D341Med (cell line): ENCODE data around the gene ZIC5.

Experiments used
- DNase-seq: peaks from one replicate; pipeline ENCODE4 v3.0.0; 2012; ENCODE audit warnings: low spot score

Gene ZIC5

DNA sequence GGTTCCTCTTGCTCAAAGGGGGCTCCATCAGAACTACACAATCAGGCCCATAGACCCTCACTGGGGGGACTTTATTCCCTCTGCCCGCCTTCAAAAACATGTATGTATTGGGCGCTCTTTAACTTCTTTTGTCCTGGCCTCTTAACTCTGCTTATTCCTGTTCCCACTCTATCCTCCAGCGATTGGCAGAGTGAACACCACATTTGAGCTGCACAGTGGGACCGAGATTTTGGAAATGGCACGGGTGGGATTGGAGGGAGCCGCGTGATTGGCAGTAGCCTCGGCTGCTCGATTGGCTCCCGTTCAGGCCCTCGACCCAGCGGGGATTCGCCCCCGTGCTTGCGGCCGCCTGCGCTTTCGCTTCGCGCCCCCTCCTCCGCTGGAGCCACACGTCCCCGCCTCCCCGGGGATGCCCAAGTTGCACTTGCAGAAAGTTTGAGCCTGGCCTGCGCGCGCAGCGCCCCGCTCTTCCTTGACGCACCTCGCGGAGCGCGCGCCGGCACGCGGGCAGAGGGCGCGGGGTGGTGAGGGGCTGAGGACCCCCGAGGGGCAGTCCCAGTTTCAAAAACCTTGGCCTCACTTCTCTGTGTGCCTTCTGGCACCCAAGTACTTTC is at the start of gene ZIC5:
Gene ZIC5, minus strand, starts transcription at position 192 of the 614 bp plus-strand sequence. Its CDS starts 164 bp downstream, at position 28.
- no peak for DNase-seq

DNA sequence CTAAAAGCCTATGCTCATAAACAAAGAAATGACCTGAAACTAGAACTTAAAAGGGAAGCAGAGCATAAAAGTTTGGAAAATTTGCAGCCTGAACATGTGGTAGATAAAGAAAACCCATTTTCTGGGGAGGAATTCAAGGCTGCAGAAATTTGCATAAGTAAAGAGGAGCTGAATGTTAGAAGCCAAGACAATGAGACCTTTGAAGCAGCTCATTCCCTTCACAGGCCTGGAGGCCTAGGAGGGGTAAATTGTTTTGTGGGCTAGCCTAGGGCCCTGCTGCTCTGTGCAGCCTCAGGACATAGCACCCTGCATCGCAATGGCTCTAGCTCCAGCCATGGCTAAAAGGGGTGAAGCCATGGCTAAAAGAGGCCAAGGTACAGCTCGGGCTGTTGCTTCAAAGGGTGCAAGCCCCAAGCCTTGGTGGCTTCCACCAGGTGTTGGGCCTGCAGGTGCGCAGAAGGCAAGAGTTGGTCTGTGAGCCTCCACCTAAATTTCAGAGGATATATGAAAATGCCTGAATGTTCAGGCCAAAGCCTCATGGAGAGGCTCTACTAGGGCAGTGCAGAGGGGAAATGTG is 48.3 kb upstream of the ZIC5 start:
- DNase-seq: no peak

GRCh38 chr13:100014621-100015020 is 43.1 kb upstream of the ZIC5 start:
- no peak for DNase-seq

DNA sequence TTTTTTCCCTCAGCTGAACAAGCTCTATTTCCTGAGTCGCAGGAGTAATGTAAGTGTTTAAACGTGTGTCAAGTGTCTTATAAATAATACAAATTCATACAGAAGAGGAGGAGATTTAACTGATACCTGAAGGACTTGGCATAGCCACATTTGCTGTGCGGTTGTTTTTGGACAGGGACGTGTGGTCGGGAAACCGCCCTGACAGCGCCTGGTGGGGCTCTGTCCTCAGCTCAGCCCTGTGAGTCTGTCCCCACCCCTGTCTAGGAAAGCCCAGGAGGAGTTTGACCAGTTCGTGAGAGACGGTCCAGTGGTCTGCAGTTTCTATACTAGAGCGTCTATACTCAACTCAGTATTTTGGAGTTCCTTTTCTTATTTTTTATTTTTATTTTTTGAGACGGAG is 26.7 kb upstream of the ZIC5 start:
- DNase-seq: no peak

DNA sequence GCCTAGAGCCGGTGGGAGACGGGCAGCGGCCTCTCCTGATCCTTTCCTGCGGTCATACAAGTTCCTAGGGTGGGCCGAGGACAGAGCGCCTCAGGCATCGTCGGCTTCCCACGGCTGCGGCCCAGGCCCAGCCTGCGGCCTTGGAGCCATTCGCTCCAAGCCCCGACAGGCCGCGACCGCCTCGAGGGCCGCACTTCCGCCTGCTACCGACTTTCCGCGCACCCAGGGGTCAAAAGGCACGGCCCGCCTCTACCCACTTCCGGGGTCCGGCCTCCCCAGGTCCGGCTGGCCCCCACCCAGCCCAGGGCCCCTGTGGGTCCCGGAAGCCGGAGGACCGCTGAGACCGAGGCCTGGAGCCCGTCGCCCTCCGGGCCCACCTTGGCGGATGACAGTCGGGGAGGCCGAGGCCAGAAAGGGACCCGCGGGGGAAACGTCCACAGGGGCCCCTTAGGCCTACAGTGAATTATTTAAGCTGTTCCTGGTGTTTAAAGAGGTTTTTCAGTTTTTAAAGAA is 26.2 kb upstream of the ZIC5 start:
- DNase-seq: no peak

GRCh38 chr13:99996381-99996973 is 24.9 kb upstream of the ZIC5 start:
- no peak for DNase-seq

- DNase-seq: no peak
These were observed 24.2 kb upstream of the ZIC5 start for GRCh38 chr13:99995589-99996380.

GRCh38 chr13:99995104-99995588 is 23.6 kb upstream of the ZIC5 start:
- no peak for DNase-seq

GRCh38 chr13:99994638-99995020 is 23.1 kb upstream of the ZIC5 start:
- DNase-seq: no peak

- DNase-seq: no peak
These were observed 22.4 kb upstream of the ZIC5 start for GRCh38 chr13:99993660-99994637.

- DNase-seq: no peak
These were observed 21.4 kb upstream of the ZIC5 start for GRCh38 chr13:99992949-99993351.

- DNase-seq: no peak
These were observed 20.5 kb upstream of the ZIC5 start for GRCh38 chr13:99991828-99992775.

DNA sequence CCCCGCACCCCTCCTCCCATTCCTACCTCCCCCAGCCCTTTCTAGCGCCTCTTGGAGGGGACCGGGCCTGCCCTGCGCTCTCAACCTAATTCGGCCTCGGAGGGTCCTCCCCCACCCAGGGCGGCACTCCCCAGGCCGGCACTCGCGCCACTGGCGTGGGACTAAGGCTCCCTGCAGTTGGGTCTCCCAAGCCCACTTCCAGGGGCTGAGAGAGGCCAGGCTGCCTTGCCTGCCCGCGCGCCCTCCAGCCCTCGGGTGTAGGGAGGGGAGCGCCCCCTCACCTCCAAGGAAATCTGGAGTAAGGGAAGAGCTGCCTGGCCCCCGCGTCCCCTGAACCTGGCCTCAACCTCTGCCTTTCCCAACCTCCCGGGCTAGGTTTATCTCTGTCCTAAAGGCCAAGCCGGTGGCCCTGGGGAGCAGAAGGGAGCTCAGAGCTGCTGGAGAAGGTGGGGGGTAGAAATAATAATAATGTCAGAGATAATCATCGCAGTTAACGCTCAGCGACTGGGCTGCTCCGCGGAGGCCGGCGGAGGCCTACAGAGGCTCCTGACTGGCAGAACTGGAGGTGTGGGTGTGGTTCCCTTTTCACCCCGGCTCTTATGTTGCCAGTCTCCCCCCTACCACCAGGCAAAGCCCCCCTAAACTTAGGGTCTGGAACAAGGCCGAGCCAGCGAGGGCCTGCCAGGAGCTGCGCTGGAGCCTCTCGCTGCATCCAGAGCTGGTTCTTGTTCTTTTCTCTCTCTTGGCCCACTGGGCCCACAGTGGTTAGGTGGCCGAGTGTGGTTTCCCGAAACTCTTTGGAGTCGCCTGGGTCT is 19.7 kb upstream of the ZIC5 start:
- DNase-seq: no peak

- no peak for DNase-seq
These were observed 18.8 kb upstream of the ZIC5 start for GRCh38 chr13:99990126-99990977.

GRCh38 chr13:99989276-99990125 is 17.9 kb upstream of the ZIC5 start:
- no peak for DNase-seq

GRCh38 chr13:99988529-99989275 is 17.1 kb upstream of the ZIC5 start:
- DNase-seq: no peak
